ENCODE measurements around the gene IGF1.

The IGF1 gene

DNA sequence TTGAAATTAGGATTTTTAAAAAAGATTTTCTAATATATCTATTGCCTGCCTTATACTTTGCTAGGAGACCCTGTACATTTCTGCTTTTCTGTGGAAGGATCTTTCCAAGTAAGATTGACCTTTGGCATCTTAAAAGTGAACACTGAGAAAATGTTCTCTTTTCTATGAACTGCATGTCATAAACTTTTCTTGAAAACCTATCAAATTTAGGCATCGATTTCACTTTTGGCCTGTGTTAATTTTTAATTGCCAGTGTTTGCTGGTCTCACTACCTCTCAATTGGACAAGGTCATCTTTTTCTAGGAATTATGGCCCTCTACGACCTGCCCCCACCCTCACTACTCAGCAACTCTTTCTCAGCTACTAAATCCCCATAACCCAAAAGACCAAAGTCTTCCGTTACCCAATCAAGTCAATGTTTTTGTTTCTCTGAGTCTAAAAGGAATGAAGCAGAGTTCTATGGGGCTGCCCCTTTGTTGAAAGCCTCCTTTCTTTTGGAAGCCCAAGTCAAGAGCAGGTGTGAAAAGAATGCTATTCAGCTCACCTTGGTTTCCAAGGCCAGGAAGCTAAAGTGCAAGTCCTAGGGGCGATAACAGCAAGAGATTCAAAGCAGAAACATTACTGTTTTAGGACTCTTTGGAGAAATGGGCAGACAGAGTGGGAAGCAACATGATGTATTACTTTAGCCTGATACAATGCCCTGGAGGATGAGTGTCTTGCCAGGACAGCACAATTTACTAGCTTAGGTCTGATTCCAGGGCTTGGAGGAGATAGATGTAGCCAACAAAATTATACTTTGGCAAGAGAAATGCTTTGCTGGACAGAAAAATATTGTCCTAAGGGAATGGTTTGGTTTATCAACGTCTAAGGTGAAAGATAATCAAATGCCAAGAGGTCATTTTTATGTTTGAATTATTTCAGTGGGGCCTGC is 55.0 kb downstream of the IGF1 start:
- DNase-seq: no peak

GRCh38 chr12:102423462-102423861 is 56.9 kb downstream of the IGF1 start:
- DNase-seq: no peak

GRCh38 chr12:102421802-102422583 is 58.4 kb downstream of the IGF1 start:
- DNase-seq: no peak

- DNase-seq: no peak
These were observed 61.1 kb downstream of the IGF1 start for GRCh38 chr12:102419094-102419764.

GRCh38 chr12:102417055-102417454 is 63.3 kb downstream of the IGF1 start:
- DNase-seq: no peak

DNA sequence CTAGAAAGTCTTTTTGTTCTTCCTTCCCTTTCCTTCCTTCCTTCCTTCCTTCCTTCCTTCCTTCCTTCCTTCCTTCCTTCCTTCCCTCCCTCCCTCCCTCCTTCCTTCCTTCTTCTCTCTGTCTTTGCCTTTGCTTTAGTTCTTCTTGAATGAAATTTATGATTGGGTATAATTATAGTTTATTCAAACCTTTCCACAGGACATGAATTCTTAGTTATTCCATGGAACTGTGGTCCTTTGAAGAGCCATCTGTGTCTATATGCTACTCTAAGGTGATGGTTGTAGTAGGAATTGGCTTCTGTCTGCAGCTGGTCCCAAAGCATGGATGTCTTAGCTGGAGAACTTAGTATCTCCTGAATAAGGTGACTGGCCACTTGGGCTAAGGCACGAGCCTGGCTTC is 64.8 kb downstream of the IGF1 start:
- no peak for DNase-seq

DNA sequence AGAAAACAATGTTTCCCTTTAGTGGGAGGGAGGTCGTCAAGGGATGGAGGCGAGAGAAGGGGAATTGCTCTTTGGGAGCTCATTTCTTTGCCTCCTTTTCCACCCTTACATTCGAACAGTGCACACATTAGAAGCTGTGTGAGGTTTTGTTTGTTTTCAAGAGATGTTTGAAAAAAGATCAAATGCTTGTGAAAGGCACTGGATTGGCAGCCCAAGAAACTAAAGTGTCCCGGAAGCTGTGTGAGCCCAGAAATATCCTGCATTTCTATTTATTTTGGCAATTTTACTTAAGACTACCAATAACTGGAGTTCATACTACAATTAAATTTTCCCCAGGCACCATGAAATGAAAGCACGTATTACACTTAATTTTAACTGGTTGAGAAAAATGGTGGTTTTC is 67.0 kb downstream of the IGF1 start:
- DNase-seq: no peak

GRCh38 chr12:102410511-102410910 is 69.9 kb downstream of the IGF1 start:
- DNase-seq: no peak

GRCh38 chr12:102408487-102409297 is 71.7 kb downstream of the IGF1 start:
- no peak for DNase-seq

DNA sequence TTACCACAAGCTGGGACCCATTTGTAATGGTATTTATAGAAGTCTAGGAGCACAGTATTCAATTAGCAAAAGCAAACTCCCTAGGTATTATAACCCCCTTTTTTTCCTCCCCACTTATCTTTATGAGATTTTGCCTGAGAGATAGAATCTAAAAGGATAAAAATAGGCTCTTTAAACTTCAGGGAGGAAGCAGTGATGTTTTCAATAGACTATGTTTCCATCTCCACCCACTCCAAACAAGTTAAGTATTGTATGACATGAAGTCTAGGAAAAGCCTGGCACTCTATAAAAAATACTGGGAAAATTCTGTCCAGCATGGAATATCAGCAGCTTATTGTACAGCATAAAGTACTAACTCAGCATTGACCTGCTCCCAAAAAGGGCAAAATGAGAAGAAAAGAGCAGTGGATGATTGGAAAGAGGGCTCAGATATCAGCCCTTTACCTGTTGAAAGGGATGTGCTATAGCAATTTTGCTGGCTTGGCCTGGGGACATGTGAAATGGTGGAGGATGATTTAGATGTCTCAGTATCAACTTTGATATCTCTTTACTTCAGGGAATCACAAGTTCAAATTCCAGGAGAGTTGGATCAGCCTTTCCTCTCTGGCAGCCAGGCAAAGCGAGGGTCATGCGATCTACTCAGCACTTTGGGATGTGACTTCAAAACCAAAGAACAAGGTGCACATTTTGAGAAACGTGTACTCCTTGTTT is 72.4 kb downstream of the IGF1 start:
- no peak for DNase-seq

- DNase-seq: no peak
These were observed 74.3 kb downstream of the IGF1 start for GRCh38 chr12:102406033-102406584.

DNA sequence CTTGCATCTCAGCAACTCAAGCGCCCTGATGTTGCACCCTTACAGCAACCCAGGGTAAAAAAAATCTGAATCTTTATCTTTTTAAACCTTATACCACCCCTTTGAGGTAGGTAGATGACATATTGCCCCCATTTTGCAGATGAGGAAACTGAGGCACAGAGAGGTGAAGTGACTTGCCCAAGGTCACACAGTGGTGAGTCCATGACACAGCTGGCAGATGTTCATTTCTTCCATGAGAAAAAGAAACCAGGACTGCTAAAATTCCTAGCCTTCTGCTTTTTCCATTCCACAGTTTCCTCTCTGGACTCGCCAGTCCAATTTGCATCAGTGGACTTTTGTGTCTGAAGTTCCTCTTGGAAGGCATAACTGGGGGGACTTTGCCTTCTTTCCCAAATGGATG is 79.3 kb downstream of the IGF1 start:
- no peak for DNase-seq

DNA sequence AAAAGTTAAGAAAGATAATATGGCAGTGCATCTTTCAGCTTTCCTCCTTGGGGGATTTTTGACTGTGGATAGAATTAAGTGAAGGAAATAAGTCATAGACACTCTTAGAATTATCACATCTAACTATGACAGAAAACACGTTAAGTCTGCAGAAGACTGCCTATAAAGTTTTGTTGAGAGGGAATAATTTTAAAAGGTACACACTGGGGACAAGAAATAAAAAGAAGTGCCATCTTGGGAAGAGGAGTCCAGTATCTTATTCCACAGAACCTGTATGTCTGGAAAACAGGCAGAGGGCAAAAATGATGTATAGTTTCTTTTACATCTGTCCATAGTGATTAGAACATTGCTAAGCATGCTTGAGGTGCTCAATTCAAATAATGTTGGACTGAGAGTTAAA is 80.7 kb downstream of the IGF1 start:
- no peak for DNase-seq

DNA sequence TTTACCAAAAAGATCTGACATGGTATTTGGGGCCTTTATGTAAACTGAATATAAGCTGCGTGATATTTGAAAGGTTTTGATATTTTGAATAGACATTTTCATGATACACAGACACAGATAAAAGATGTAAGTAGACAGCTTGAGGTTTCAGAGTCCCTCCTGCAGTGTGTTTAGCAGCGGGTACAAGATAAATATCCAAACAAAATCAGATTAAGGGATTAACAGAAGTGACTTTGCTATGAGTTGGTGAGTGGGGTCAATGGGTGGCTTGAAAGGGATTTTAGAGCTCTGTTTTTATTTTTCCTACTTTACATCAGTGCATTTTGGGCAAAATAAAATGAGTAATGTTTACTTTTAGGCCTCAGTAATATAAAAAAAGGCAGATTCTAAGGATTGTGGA is 84.1 kb downstream of the IGF1 start:
- no peak for DNase-seq

DNA sequence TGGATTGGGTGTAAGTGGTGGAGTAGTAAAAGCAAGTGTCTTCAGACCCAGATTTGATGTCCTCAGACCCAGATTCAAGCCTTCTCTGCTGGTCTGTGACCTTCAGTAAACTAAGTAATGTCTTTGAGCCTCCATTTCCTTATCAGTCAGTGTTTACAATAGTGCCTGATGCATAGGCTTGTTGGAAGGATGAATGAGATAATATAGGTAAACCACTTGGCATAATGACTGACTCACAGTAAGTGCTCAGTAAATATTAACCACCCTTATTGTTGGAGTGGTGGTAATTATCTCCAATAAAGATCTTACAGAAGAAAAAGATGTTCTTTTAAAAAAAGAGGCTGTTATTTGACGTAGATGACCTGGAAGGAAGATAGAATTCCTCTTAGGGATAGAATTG is 86.2 kb downstream of the IGF1 start:
- no peak for DNase-seq

DNA sequence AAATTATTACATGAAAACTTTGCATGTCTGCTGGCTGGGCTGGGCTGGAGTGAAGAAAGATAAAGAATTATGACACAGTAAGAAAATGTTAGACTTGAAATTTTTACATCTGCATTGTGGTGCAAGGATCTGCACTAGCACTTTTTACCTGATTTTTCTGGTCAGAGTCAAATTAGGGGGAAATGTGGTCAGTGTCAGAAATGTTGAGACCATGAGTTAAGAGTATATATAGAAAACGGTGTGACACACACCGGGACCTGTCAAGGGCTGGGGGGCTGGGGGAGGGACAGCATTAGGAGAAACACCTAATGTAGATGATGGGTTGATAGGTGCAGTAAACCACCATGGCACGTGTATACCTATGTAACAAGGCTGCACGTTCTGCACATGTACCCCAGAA is 90.3 kb downstream of the IGF1 start:
- DNase-seq: no peak

- no peak for DNase-seq
These were observed 91.9 kb downstream of the IGF1 start for GRCh38 chr12:102388469-102388868.

- DNase-seq: no peak
These were observed 95.0 kb downstream of the IGF1 start for GRCh38 chr12:102385343-102385742.

DNA sequence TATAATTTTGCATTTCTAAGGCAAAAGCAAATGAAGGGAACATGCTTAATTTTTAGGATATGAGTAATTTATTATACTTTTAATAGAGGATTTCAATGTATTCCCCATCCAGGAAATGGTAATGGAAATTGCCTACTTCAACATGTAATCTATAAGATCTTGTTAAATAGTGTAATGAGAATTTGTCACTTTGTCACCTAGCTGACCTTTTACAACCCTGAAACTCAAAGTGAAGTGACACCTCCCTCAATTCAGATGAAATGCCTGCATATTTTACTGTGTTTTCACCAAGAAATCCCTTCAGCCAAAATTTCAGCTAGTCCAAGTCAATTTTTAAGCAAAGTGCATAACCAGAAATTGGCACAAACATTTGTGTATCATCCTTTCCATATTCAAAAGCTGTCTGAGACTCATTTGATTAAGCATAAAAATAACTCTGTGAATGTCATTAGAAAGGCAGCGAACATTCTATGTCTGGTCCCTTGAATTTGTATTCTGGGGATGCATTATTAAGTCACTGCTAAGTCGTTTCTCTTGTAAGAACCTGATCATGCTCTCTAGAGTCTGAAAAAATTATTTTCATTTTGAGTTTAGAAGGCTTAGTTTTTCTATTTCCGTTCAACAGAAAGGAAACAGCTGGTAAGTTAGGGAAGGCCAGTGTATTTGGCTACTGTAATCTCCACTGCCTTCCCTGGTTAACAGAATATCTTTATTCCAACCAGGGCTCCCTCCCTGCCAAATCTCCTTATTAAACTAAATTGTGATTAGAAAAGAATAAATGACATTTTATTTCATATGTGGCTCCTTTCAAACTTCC is 100.8 kb downstream of the IGF1 start:
- no peak for DNase-seq

DNA sequence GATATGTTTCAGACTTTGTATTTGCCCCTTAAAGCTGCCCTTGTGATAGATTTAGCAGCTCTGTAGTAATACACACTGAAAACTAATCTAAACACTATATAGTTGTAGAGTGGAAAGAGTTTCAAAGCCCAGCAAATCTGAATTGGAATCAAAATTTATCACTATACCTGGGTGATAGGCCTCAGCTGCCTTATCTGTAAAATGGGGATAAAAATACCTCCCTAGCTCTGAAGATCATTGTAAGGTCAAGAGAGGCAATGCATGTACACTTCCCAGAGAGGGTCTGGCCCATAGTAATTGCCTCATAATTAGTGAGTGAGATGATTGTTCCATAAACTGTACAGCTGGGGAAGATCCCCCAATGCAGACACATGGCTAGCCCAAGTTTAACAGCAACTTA is 103.6 kb downstream of the IGF1 start:
- DNase-seq: no peak

Data from activated CD4-positive, CD25-positive, alpha-beta regulatory T cell treated with anti-CD3 and anti-CD28 coated beads, Interleukin-2, amount 50 U/mL, for 72 hours (primary cell).